Endometrial microvascular endothelial cells (primary cell): ENCODE results near the gene ATP5IF1. TPM values are rescaled to one million over a fixed set of nuclear protein-coding genes. Genes with fewer than 3 reads are reported as not detected.

Source experiments
- in situ Hi-C: cut with HindIII; loops from 2 replicates; pipeline ENCODE4 v1.10.0; 2017; ENCODE audit warnings: low sequenced_read_pairs, low pct_unique_long_range_greater_than_20kb; ENCODE audit errors: inconsistent ontology term
- total RNA-seq: library from RNA; depleted of rRNA; stranded (reverse); fragments of >200 nt; gene quantifications from one replicate; pipeline ENCODE4 v1.2.3, GENCODE V29; 2015; ENCODE audit errors: inconsistent ontology term

The ATP5IF1 gene
- total RNA-seq, result 247 TPM

DNA sequence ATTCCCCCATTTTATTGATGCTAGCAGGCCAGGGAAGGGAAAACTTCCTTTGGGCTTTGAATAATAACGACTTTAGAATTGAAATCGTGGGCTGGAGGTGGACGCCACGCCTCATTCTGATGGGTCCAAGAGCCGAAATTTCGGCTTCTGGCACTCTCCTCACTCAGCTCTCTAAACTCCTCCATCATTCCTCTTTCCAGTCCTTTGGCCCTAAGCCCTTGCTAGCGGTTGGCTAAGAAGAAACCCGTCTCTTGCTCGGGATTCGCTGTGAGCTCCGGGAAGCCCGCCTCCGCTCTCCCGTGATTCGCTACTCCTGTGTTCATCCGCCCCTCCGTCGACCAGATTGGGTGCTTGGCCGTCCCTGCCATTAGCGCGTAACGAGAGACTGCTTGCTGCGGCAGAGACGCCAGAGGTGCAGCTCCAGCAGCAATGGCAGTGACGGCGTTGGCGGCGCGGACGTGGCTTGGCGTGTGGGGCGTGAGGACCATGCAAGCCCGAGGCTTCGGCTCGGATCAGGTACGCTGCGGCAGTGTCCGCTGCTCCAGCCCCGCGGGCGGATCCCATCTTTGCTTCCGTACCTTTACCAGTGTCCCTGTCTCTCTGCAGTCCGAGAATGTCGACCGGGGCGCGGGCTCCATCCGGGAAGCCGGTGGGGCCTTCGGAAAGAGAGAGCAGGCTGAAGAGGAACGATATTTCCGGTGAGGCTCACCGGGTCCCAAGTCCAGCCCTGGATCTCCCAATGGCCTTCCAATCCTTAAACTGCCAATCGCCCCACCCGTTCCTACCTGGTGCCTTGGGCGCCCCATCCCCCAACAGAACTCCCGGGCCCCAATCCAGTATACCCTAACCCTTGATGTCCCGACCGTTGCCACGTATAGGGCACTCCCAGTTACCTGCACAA lies at the start of gene ATP5IF1:
Gene ATP5IF1, plus strand, starts transcription at position 370 of the 901 bp plus-strand sequence. Its CDS starts 60 bp downstream, at position 430.
- in situ Hi-C loops, result no loop called here

DNA sequence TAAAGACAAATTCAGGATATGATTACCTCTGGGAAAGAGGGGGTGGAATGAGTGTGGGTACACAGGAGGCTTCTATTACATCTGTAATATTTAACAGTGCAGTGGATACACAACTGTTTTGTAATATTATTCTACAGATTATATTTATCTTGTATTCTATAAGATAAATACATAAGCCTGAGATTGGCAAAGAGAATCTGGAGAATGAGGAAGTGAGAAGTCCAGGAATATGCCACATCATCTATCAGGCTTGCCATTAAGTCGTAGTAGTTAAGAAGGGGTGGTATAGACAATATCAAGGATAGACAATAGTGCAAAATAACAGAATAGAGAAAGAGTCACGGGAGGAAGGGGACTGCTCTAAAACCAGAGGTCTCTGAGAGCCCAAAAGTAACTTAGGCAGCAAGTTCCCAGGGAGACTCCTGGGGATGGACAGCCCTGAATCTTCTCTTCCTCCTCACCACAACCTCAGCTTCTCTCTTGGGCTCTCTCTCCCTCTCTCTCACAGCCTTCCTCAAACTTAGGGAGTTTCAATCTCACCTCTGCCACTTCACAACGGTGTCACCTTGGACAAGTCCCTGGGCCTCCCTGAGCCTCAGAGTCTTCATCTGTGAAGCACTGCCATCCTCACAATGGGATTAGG lies 45.5 kb upstream of the ATP5IF1 start:
- in situ Hi-C loops, result no loop called here

DNA sequence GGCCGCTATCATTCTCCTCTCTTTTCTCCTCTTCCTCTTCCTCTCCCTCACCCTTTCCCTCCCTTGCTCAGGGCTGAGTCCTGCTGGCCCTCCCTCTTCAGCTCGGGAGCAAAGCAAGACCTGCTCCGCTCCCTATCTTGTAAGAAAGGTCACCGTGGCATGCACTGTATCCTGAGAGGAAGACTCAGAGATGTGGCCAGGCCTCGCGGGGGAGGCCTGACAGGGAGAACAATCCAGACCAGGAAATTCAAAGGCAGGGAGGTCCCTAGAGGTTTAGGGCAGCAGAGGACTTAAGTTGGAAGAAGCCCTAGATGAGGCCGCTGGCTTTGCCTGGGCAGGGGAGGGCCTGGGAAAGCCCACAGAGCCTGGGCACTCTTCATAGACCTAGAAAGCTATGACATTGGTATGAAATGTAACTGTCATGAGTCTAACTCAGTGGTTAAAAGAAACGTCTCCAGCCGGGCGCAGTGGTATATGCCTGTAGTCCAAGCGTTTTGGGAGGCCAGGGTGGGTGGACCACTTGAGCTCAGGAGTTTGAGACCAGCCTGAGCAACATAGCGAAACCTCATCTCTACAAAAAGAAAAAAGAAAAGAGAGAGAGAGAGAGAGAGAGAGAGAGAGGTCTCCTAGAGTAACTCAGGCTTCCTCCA lies 44.8 kb upstream of the ATP5IF1 start:
- in situ Hi-C loops, result no loop called here

DNA sequence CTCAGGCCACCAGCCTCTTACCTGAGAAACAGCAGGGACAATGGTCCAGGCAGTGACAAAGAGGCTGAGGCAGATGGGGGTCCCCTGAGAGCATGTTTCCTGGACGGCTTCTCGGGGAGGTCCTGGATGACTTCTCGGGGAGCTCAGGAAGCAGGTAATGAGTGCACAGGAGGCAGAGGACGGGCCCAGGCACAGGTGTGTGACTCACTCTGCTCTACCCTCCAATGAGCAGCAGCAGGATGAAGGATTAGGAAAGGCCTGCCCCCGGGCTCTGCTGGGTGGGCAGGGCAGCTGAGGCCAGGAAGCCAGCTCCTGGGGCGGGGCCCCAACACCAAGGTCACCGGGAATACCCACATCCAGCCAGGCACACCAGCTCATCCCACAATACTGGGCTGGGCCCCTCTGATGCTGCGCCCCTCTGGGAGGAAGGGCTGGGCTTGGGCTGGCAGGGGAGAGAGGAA lies 42.2 kb upstream of the ATP5IF1 start:
- in situ Hi-C loops, result no loop called here

DNA sequence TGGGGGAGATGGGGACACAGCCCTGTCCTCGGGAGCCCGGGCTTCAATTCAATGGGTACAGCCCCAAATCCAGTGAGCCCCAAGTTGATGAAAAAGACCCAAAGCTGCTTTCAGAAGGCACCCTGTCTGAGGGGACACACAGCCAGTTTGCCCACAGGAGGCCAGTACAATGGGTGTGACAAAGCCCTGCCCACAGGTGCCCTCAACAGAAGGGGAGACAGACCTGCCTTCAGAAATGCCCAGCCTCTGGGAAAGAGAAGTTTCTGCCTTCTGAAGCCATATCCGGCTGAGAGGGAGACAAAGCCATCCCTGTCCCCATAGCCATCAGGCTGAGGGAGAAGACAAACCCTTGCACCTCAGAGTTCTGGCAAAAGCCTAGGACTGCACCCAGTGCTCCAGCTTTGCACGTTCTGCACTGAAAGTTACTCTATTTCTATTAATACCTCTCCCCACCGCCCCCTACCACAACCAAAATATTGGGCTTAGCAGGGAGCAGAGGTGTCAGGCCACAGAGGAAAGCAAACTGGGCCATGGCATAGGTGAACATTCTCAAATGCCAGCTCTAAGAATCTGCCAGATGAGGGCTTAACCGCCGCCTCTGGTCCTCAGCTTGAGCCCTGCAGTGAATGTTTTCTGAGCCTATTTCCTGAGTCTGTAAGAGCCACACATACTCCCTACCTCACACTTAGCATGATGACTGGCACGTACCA lies 41.4 kb upstream of the ATP5IF1 start:
- in situ Hi-C loops, result no loop called here

DNA sequence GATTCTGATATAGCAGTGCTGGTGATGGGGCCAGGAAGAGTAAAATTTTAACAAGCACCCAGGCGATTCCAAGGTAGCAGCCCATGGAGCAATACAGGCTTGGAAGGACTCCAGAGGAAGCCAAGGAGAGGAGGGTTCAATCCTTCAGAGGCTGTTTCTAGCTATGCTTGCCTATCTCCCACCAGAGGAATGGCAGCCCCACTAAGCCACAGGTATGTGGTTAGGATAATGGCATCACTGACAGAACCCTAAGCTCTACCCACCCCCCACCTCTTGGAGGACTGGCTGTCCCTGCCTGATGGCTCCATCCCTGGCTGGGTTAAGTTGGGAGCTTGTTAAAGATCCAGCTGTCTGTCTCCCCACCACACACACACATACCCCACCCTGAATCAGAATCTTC lies 40.1 kb upstream of the ATP5IF1 start:
- in situ Hi-C loops, result no loop called here

DNA sequence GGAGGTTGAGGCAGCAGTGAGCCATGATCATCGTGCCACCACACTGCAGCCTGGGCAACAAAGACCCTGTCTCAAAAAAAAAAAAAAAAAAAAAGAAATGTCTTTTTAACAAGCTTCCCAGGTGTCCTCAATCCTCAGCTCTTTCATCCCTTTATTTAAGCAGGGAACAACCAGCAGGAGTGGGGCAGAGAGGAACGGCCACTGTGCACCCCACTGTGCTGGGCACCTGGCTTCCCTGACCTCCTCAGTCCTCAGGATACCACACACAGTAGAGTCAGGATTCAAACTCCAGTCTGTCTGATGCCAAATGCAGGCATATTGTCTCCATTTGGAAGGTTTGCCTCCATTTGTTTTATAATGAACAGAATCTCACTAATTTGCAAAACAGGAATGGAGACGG lies 39.6 kb upstream of the ATP5IF1 start:
- in situ Hi-C loops, result no loop called here

DNA sequence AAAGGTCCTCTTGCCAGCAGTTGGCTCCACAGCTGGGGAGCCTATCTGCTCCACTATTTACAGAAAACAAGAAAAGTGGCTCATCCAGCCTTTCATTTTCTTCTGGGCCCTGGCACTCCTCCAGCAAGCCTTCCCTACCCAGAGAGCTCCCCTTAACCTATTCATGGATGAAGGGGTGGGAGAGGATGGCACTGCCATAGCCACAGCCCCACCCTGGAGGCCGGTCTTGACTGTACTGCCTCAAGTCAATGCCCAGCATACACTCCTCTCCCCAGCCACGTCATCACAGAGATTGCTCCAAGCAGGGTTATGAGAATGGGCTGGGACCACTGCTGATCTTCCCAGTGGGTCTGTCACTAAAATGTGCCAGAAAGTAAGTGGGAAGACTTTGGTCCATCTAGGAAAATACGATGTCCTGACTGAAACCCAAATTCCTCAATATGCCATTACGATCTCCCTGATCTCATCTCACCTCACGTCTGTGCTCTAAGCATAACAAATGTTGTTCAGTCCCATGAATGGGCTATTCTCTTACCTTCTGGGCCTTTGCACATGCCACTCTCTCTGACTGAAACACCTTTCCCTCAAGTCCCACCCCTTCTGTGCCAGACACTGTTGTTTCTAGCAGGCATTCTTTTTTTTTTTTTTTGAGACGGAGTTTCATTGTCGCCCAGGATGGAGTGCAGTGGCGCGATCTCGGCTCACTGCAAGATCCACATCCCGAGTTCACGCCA lies 38.1 kb upstream of the ATP5IF1 start:
- in situ Hi-C loops, result no loop called here

DNA sequence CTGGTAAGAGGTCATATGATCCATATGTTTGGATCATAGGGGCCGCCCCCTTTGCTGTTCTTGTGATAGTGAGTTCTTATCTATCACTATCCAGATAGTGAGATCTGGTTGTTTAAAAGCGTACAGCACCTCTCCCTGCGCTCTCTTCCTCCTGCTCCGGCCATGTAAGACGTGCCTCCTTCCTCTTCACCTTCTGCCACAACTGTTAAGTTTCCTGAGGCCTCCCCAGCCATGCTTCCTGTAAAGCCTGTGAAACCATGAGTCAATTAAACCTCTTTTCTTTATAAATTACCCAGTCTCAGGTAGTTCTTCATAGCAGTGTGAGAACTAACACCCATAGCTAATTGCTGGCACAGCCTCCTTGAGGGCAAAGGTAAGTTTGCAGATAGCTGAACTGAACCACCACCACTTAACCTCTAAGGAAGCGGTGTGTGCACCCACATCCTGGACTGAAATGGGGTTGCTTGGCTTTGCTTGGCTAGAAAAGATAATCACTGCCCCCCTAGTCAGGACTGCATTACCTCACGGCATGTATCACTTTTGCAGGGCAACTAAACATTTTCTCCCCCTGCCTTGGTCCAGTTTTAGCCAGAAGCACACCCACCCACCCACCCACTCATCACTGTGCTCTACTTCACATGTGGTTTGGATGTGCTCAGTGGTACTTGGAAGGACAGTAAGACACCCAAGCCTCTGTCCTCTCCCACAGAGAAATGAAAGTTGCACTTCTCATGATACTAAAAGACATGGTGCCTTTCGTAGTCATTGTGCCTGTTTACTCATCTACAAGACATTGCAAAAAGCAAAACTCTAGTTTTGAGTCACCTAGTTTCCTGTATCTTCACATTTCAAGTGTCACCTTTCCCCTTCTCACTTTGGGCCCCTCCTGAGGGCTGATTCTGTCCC lies 36.3 kb upstream of the ATP5IF1 start:
- in situ Hi-C loops, result no loop called here

DNA sequence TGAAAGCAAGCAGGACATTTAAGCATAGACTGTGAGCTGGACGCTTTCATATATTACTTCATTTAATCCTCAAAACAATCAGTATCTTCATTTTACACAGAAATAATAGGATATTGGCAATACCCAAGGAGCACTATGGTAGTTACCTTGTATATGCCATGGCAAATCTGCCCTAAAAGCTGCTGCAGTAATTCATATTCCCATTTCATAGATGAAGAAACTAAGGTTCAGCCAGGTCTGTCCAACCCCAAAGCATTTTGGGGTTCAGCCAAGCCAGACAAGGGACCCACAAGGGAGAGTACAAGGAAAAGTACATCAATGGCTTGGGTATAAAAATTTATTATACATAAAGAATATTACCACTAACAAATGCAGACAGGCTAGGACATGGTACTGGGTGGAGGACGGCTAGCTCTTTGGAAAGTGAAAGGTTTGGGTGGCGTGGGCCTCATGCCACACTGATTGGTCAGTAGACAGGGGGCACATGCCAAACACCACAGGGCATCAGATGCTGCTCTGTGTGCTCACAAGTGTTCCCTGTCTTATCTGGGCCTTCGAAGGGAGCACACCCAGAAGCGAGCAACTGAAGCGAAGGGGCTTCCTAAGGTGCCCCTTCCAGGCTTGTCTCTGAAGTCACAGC lies 35.6 kb upstream of the ATP5IF1 start:
- in situ Hi-C loops, result no loop called here

DNA sequence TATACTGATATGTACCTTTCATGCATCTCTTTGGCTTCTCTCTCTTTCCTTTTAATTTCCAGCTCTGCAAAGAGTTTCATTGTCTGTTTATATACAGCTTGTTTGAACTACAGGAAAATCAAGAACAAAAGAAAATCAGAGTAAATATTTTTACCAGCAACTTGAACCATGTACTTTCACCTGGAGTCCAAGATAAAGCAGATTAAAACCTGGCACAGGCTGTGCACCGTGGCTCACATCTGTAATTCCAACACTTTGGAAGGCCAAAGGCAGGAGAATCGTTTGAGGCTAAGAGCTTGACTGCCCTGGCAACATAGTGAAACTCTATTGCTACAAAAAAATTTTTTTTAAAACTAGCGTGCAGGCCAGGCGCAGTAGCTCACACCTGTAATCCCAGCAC lies 30.7 kb upstream of the ATP5IF1 start:
- in situ Hi-C loops, result no loop called here

DNA sequence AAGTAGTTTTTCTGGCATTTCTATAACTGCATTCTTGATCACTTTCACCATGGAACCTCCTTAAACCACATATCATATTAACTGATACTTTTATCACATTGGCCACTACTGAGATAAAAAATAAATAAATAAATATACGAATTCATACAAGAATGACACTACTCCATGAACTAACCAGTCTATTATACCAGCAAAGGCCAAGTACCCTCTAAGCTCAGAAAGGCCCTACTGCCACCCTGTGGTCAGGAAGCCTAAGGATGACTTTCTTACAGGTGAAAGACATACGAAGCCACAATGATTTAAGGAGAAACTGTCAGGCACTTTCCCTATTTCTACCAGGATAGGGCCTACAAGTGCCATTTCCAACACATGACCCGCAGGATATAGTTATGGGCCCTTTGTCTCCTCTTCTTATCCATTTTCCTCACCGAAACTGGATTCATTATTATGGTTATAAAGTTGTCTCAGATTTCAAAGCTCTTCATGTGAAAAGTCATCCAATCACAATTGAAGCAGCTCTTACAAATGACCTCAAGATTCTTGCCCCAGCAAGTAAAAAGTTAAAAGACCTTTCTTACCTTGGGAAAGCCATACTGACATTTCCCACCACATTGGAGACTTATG lies 27.0 kb upstream of the ATP5IF1 start:
- in situ Hi-C loops, result no loop called here

DNA sequence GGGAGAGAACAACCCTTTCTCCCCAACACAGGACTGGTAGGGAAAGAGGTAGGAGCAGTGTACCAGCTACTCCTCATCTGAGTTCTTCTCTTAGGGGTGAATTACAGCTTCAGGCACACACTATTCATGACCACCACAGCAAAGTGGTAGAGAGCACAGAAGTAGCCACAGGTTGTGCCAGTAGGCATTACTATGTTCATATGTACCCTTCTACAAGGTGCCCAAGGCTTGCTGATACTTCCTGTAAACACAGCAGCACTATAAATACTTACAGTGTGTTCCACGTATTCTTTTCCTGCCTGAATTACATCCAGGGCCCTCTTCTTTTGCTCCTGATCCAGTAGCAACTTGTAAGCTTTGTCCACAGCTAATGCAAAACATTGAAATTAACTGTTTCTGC lies 26.2 kb upstream of the ATP5IF1 start:
- in situ Hi-C loops, result no loop called here

DNA sequence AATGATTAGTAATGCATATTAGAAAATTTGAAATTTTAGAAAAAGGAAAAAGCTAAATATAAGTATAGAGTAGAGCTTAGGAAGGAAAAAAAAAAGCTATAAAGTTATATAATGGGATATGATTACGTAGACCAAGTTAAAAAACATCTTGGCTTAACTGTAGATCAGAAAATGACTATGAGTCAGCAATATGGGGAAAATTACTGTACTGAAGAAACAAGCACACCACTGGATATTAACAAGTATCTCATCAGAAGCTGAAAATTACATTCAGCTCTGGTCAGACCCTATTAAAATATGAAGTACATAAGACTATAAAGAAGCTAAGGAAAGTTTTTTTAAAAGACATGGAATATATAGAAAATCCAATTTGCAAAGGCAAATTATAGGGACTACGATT lies 22.6 kb upstream of the ATP5IF1 start:
- in situ Hi-C loops, result no loop called here

DNA sequence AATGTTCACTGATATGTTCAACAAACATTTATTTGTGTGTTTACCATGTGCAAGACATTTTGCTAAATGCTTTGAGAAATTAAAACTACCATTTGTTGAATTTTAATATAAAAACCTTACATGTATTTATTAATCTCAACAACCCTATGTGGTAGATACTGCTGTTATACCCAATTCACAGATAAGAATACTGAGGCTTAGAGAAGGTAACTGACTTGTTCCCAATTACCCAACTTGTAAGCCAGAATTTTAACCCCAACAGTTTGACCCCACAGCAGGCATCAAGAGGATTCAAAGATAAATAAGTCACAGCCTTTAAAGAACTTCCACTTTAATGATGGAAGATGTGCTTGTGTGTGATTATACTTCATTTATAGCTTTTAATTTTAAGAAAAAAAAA lies 6.8 kb upstream of the ATP5IF1 start:
- in situ Hi-C loops, result no loop called here

DNA sequence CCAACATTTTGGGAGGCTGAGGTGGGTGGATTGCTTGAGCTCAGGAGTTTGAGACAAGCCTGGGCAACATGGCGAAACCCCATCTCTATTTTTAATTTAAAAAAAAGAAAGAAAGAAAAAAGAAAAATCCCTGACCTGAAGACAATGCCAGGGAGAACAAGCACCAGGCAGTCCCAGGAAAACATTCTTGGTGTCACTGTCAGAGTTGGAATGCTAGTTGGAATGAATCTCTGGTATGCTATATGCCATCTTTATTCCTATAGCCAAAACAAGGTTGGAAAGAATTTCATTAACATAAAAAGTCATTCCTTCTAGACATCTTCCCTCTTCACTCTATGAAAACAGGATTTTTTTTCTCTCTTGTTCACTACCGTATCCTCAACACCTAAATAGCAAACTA lies 5.9 kb upstream of the ATP5IF1 start:
- in situ Hi-C loops, result no loop called here
